Measurements from ENCODE around the gene ITGB2.

- TF ChIP-seq CTCF (IDR thresholded peaks at IDR 0.05; ENCODE audit: low read length) (no peak), EZH2 (IDR thresholded peaks at IDR 0.05; ENCODE audit: borderline replicate concordance, low read length) (no peak)
Observed at GRCh38 chr21:44846485-44847260, 74.0 kb downstream of the ITGB2 start.

Measured in OCI-LY1 (cell line).